GM19395 (cell line): ENCODE measurements around the gene CDHR3.
"Not testable (repeated sequence)": the region's sequence is repeated elsewhere in the genome, so short reads cannot be mapped to it uniquely, and the experiment has no call there.

Experiments used
- ATAC-seq: cut with Tn5 transposase; IDR thresholded peaks from one replicate; pipeline ENCODE4 v1.9.1; 2021; ENCODE audit warnings: mild to moderate bottlenecking, moderate library complexity; ENCODE audit not compliant: unreplicated experiment

The CDHR3 gene

GRCh38 chr7:105990727-105991453, 27.8 kb downstream of the CDHR3 start:
- no peak for ATAC-seq

GRCh38 chr7:105992905-105993304, 29.8 kb downstream of the CDHR3 start:
- no peak for ATAC-seq

GRCh38 chr7:105996860-105997737, 34.0 kb downstream of the CDHR3 start:
- no peak for ATAC-seq

GRCh38 chr7:105999256-105999655, 36.2 kb downstream of the CDHR3 start:
- ATAC-seq = no peak

- no peak for ATAC-seq
Observed at GRCh38 chr7:106001196-106001595, 38.1 kb downstream of the CDHR3 start.

GRCh38 chr7:106001886-106002285, 38.8 kb downstream of the CDHR3 start:
- no peak for ATAC-seq

- ATAC-seq = no peak
Observed at GRCh38 chr7:106003525-106004064, 40.5 kb downstream of the CDHR3 start.

- no peak for ATAC-seq
Observed at GRCh38 chr7:106006906-106007305, 43.8 kb downstream of the CDHR3 start.

GRCh38 chr7:106007796-106008195, 44.7 kb downstream of the CDHR3 start:
- ATAC-seq = not testable (repeated sequence)

- peak; percentile 76 for ATAC-seq
Observed at GRCh38 chr7:106009503-106010226, 46.6 kb downstream of the CDHR3 start.

GRCh38 chr7:106010331-106010730, 47.3 kb downstream of the CDHR3 start:
- ATAC-seq = no peak

GRCh38 chr7:106010866-106011265, 47.8 kb downstream of the CDHR3 start:
- no peak for ATAC-seq

GRCh38 chr7:106012184-106012583, 49.1 kb downstream of the CDHR3 start:
- no peak for ATAC-seq

GRCh38 chr7:106012935-106013439, 49.9 kb downstream of the CDHR3 start:
- ATAC-seq = no peak

- ATAC-seq = no peak
Observed at GRCh38 chr7:106015381-106016218, 52.5 kb downstream of the CDHR3 start.

GRCh38 chr7:106016331-106016730, 53.3 kb downstream of the CDHR3 start:
- ATAC-seq = no peak

- ATAC-seq = no peak
Observed at GRCh38 chr7:106017657-106018056, 54.6 kb downstream of the CDHR3 start.

GRCh38 chr7:106018566-106019469, 55.8 kb downstream of the CDHR3 start:
- no peak for ATAC-seq

- ATAC-seq = no peak
Observed at GRCh38 chr7:106019470-106019820, 56.4 kb downstream of the CDHR3 start.
